GM12891 (cell line): ENCODE measurements around the gene PIAS4.

ENCODE experiments used
- PAX5 ChIP-seq: IDR thresholded peaks from 2 replicates; pipeline ENCODE4 v1.6.1; 2011; ENCODE audit warnings: low read length, moderate library complexity, mild to moderate bottlenecking; ENCODE audit not compliant: insufficient read depth, severe bottlenecking
- POLR2A ChIP-seq: IDR thresholded peaks from 2 replicates; pipeline ENCODE4 v1.6.1; 2011; ENCODE audit warnings: low read depth, low read length, control low read depth
- POLR2AphosphoS5 ChIP-seq: IDR thresholded peaks from 2 replicates; pipeline ENCODE4 v1.6.1; 2011; ENCODE audit warnings: low read depth, low read length, control low read depth
- POU2F2 ChIP-seq: IDR thresholded peaks from 2 replicates; pipeline ENCODE4 v1.6.1; 2011; ENCODE audit warnings: low read depth, mild to moderate bottlenecking, control low read depth, low read length, moderate library complexity
- SPI1 ChIP-seq: IDR thresholded peaks from 2 replicates; pipeline ENCODE4 v1.6.1; 2011; ENCODE audit warnings: low read depth, low read length, control low read depth
- TAF1 ChIP-seq: IDR thresholded peaks from 2 replicates; pipeline ENCODE4 v1.6.1; 2011; ENCODE audit warnings: low read depth, low read length, control low read depth

DNA sequence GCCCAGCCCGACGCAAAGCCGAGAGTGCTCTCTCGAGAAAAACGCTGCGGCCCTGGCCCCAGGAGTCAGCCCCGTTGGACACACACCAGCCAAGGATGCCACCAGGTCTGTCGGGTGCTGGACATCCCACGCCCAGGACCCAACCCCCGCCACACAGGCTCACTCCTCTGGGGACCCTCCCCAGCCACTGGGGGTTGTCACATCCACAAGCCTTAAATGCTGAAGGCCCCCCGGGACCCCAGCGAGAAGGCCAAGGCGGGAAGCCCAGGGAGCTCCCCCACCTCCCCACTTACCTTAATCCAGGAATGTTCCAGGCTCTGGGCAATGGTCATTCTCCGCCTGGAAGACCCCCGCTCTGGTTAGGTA, 47.8 kb upstream of the PIAS4 start:
- TF ChIP-seq POLR2A: no peak
- no peak for TF ChIP-seq POLR2AphosphoS5
- TF ChIP-seq PAX5: no peak
- no peak for TF ChIP-seq TAF1
- no peak for TF ChIP-seq SPI1
- no peak for TF ChIP-seq POU2F2
